CD1c-positive myeloid dendritic cell (primary cell): ENCODE measurements around the gene RAB4B.
"Not testable (repeated sequence)": the region's sequence is repeated elsewhere in the genome, so short reads cannot be mapped to it uniquely, and the experiment has no call there.

Experiments used
- DNase-seq: peaks from one replicate; pipeline ENCODE4 v3.0.0-alpha.2; 2016; ENCODE audit errors: extremely low spot score

RAB4B gene

GRCh38 chr19:40777937-40778705 lies at the start of gene RAB4B:
RAB4B (plus strand) TSS chr19:40778247; CDS start chr19:40778376, 129 bp downstream.
- DNase-seq, result peak; percentile 100

GRCh38 chr19:40730065-40730464 lies 48.0 kb upstream of the RAB4B start:
- not testable (repeated sequence) for DNase-seq

DNA sequence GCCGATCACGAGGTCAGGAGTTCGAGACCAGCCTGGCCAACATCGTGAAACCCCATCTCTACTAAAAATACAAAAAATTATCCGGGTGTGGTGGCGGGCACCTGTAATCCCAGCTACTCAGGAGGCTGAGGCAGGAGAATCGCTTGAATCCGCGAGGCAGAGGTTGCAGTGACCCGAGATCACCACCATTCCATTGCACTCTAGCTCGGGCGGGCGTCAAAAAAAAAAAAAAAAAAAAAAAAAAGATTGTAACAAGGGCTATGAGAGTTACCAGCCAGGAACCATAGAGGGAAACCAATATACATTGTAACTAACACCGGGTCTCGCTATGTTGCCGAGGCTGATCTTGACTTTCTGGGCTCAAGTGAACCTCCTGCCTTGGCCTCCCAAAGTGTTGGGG lies 45.7 kb upstream of the RAB4B start:
- DNase-seq, result not testable (repeated sequence)

GRCh38 chr19:40733149-40733548 lies 44.9 kb upstream of the RAB4B start:
- DNase-seq, result no peak

DNA sequence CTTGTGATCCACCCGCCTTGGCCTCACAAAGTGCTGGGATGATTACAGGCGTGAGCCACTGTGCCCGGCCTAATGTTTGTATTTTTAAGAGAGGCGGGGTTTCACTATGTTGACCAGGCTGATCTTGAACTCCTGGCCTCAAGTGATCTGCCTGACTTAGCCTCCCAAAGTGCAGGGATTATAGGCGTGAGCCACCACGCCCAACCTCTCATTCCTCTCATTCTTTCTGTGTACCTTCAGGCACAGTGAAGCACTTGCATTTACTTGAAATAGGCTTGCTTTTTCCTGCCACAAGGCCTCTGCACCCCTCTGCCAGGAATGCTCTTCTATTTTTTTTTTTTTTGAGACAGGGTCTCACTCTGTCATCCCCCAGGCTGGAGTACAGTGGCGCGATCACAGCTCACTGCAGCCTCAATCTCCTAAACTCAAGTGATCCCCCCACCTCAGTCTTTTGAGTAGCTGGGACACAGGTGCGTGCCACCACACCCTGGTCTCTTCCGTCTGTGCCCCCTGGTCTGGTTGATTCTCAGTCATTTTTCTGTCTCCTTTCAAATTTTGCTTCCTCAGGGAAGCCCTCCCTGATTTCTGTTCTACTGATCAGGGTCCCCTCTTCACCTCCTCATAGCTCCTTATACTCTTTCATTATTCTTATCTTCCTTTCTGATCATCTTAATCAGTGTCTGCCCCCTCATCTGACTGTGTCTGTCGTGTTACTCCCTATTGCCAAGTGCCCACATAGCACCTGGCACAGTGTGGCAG lies 42.9 kb upstream of the RAB4B start:
- no peak for DNase-seq

DNA sequence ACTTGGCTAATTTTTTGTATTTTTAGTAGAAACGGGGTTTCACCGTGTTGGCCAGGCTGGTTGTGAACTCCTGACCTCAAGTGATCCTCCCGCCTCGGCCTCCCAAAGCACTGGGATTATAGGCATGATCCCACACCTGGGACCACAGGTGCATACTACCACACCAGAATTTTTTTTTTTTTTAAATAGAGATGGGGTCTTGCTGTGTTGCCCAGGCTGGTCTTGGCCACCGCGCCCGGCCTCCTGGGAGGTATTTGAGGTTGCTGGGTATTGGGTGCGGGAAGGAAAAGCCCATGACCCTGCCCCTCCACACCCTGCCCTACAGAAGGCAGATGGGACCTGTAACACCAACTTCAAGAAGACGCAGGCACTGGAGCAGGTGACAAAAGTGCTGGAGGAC lies 41.4 kb upstream of the RAB4B start:
- no peak for DNase-seq

GRCh38 chr19:40737102-40737644 lies 40.9 kb upstream of the RAB4B start:
- DNase-seq, result no peak

GRCh38 chr19:40739030-40739839 lies 38.8 kb upstream of the RAB4B start:
- no peak for DNase-seq

GRCh38 chr19:40739871-40740703 lies 38.0 kb upstream of the RAB4B start:
- DNase-seq, result no peak

- no peak for DNase-seq
These were observed 37.3 kb upstream of the RAB4B start for GRCh38 chr19:40740747-40741146.

- DNase-seq, result peak; percentile 36
These were observed 36.3 kb upstream of the RAB4B start for GRCh38 chr19:40741527-40742390.

DNA sequence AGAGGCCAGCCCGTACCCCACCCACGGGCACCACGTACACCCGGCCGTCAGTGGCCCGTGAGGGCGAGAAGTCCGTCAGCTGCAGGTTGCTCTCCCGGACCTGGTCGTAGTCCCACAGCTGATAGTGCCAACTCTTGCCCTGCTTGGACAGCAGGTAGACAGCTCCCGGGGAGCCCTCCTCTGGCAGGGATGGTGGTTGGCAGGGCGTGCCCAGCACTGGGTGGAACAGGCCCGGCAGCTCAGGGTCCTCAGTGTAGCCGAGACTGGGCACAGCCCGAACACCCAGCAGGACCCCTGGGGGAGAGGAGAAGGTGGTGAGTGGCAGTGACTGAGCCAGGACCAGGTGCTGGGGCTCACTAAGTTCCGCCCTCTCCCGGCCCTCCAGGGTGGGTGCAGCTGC lies 35.6 kb upstream of the RAB4B start:
- no peak for DNase-seq

GRCh38 chr19:40742886-40743285 lies 35.2 kb upstream of the RAB4B start:
- DNase-seq, result no peak

DNA sequence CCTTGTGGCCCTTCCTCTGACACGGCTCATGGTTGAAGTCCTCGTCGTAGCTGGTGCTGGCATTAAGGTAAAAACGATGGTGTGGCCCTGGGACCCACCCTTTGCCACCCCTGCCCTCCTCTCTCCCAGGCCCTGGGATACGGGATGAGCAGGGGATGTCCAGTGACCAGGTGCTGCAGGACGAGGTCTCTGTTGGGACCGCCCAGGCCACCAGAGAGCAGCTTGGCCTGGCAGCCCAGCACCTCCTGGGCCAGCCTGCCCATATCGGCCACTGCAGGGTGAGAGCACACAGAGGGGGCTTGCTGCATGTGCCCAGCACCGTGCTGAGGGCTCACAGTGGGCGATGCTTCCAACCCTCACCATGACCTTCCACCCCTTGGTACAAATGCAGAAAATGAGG lies 34.1 kb upstream of the RAB4B start:
- DNase-seq, result no peak

DNA sequence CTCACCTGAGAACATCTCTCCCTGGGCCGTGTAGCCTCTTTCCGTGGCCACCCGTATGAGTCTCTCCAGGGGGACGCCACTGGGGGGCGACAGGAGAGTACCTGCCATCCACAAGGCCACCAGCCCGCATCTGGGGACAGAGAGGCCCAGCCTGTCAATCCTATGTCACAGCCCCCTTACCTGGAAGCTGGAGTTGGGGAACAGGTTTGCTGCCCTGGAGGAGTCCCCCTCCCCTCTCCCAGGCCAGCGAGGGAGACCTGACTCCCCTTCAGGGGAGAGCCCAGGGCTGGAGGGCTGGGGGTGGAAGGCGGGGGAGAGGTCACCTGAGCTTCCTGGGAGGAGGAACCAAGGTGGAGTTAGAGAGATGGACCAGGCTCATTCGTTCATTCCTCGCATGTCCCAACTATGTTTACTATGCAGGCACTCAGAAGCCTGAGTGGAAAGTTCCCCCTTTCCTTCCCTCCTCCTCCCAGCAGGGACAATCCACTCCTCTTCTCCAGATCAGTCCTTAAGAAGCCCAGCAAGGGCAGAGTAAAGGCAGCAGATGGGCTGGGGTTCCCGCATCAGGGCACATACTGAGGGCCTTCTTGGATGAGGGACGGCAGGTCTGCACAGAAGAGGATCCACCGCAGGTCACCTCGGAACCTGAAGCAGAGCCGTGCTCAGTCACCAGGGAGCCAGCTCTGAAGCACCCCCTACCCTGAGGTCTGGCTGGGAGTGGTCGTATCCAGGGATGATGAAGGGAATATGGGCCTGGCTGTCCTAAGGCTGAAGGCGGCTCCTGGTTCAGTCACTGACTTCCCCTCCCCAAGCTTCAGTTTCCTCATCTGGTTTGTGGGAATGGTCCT lies 33.3 kb upstream of the RAB4B start:
- DNase-seq, result no peak

GRCh38 chr19:40745402-40745780 lies 32.7 kb upstream of the RAB4B start:
- DNase-seq, result no peak

DNA sequence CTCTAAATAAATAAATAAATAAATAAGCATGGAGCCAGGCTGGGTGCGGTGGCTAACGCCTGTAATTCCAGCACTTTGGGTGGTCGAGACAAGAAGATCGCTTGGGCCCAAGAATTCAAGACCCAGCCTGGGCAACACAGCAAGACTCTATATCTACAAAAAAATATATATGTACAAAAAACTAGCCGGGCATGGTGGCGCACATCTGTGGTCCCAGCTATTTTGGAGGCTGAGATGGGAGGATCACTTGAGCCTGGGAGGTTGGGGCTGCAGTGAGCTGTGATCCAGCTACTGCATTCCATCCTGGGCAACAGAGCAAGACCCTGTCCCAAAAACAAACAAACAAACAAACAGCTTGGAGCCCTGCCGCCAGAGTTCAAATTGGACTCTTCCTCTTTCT lies 30.5 kb upstream of the RAB4B start:
- DNase-seq, result no peak

- DNase-seq, result peak; percentile 100
These were observed 27.8 kb upstream of the RAB4B start, which contains the start of gene ACTMAP for GRCh38 chr19:40750058-40750873. ACTMAP (minus strand) TSS chr19:40750477; CDS start chr19:40749803, 674 bp downstream.
